ENCODE results near the gene FOXP1. TPM values are rescaled to one million over a fixed set of nuclear protein-coding genes. Genes with fewer than 3 reads are reported as not detected.
A peak's percentile ranks its signal among the peaks of the same experiment; 100 is the strongest.

The FOXP1 gene
- total RNA-seq, 4 donors from 2014 or later = 54.2 to 152 (median 129) TPM

DNA sequence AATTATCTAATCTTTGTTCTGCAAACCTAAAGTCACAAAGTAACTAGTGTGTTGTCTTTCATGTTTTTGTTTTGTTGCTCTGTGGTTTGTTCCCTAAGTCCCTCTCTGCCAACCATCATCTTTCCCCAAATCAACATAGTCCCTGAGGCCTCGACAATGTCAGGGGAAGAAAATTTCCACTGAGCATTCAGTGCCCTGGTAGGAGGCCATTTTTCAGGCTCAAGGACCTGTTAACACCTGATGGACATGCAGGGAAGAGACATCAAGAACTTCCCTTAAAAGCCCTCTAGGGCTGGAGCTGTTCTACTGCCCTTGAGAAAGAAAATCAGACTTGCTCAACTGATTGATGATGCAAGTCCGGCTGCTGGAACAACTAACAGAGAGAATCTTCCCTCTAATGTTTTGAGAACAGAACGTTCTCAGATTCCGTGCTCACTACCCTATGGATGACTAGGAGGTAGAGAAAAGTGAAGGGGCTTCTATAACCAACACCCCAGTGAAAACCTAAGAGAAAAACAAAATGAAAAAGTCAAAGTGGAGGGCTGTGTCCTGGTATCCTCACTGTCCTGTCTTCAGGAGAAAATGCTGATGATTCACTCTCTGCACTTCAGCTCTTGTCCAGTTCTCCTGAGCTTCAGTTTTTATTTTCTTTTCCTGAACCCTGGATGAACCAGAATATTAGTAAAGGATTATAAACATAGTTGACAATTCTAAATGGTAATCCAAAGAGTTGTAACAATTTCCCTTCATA lies 373.1 kb downstream of the FOXP1 start:
- TF ChIP-seq CTCF (IDR thresholded peaks at IDR 0.05) (peak in 2 of 4 experiments; percentile 26 to 34), POLR2A (IDR thresholded peaks at IDR 0.05) (no peak)

GRCh38 chr3:71208211-71209095 lies 375.1 kb downstream of the FOXP1 start:
- no peak for DNase-seq
- intact Hi-C loops (cut with DNase I; ENCODE audit: low total_unique reads) = no loop called here
- TF ChIP-seq POLR2A (IDR thresholded peaks at IDR 0.05) (no peak), CTCF (IDR thresholded peaks at IDR 0.05) (no peak)
- Histone ChIP-seq H3K4me1 (no peaks in the 10 kb centered on the region), H3K4me3 (no peak overlapping the region), H3K36me3 (no peaks in the 10 kb centered on the region), H3K27ac (no peak overlapping the region), H3K27me3 (no peaks in the 10 kb centered on the region), H3K9me3 (no peaks in the 10 kb centered on the region)

More for the DNA sequence above, 373.1 kb downstream of the FOXP1 start:
- Histone ChIP-seq H3K36me3 (no peaks in the 10 kb centered on the region), H3K27me3 (no peaks in the 10 kb centered on the region), H3K4me1 (no peaks in the 10 kb centered on the region), H3K27ac (peak overlapping the region; percentile 58 to 68), H3K9me3 (no peaks in the 10 kb centered on the region), H3K4me3 (no peak overlapping the region)
- peak; percentile 28 to 74 for DNase-seq
- intact Hi-C loops (cut with DNase I; ENCODE audit: low total_unique reads) = no loop called here

- no peak for DNase-seq
- Histone ChIP-seq H3K4me1 (no peaks in the 10 kb centered on the region), H3K36me3 (no peaks in the 10 kb centered on the region), H3K27ac (no peak overlapping the region), H3K9me3 (no peaks in the 10 kb centered on the region), H3K4me3 (no peak overlapping the region), H3K27me3 (no peaks in the 10 kb centered on the region)
- no peak for TF ChIP-seq POLR2A (IDR thresholded peaks at IDR 0.05)
- TF ChIP-seq CTCF (IDR thresholded peaks at IDR 0.05) = no peak
- intact Hi-C loops (cut with DNase I; ENCODE audit: low total_unique reads) = no loop called here
Observed at GRCh38 chr3:71207632-71208031, 375.9 kb downstream of the FOXP1 start.

- Histone ChIP-seq H3K9me3 (no peaks in the 10 kb centered on the region), H3K36me3 (no peaks in the 10 kb centered on the region), H3K27ac (peak overlapping the region in 1 of 2 donors; percentile 43), H3K4me3 (no peak overlapping the region), H3K27me3 (no peaks in the 10 kb centered on the region), H3K4me1 (no peaks in the 10 kb centered on the region)
- TF ChIP-seq CTCF (IDR thresholded peaks at IDR 0.05) = no peak
- TF ChIP-seq POLR2A (IDR thresholded peaks at IDR 0.05) = no peak
- intact Hi-C loops (cut with DNase I; ENCODE audit: low total_unique reads) = no loop called here
- no peak for DNase-seq
Observed at GRCh38 chr3:71206305-71207165, 377.0 kb downstream of the FOXP1 start.

Data from uterus (tissue), 4 donors.